NCI-H774 (cell line): ENCODE measurements around the gene MYCBPAP.

Experiments used
- DNase-seq: peaks from one replicate; lab custom pipeline; 2025; lab: John Stamatoyannopoulos, UW

MYCBPAP gene, protein sequence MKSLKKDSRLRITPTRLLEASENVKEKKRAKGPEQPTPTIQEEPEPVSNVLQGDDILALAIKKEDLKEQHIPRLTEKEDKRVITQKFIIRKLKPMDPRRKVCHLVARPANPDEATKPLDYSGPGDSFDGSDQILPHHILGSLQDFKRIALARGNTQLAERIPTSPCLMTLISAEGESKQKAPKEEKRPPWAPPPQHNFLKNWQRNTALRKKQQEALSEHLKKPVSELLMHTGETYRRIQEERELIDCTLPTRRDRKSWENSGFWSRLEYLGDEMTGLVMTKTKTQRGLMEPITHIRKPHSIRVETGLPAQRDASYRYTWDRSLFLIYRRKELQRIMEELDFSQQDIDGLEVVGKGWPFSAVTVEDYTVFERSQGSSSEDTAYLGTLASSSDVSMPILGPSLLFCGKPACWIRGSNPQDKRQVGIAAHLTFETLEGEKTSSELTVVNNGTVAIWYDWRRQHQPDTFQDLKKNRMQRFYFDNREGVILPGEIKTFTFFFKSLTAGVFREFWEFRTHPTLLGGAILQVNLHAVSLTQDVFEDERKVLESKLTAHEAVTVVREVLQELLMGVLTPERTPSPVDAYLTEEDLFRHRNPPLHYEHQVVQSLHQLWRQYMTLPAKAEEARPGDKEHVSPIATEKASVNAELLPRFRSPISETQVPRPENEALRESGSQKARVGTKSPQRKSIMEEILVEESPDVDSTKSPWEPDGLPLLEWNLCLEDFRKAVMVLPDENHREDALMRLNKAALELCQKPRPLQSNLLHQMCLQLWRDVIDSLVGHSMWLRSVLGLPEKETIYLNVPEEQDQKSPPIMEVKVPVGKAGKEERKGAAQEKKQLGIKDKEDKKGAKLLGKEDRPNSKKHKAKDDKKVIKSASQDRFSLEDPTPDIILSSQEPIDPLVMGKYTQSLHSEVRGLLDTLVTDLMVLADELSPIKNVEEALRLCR

DNA sequence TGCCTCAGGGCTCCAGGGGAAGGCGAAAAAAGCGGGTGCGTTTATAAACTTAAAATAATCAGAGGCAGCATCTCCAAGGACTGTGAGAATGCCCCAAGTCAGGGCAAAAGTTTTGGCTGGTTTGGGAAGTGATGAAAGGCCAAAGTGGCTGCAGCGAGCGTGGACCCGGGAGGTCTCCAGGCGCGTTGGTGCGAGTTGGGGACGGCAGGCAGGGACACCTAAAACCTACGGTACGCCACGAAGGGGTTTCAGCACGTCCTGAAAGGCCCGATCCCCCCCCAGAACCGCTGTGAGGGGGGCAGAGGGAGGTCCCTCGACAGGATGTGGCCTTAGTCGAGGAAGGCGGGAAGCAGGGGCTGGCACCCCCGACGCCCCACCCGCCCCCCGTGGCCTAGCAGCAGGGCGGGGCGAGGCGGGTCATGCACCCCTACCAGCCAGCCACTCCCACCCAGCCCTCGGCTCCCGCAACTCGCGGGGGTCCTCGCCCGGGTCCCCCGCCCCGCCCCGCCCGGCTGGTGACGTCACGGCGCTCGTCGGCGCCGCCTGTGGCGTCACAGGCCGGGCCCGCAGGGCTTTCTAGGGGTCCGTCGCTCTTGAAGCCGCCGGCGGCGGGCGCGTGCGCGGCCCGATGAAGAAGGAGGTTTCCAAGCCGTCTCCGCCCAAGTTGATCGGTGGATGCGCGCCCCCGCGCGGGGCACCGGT lies at the start of gene MYCBPAP:
Gene MYCBPAP (plus strand): TSS at position 569 of the 702 bp plus-strand sequence. CDS start 236 bp downstream, outside the sequence.
- peak; percentile 86 for DNase-seq

DNA sequence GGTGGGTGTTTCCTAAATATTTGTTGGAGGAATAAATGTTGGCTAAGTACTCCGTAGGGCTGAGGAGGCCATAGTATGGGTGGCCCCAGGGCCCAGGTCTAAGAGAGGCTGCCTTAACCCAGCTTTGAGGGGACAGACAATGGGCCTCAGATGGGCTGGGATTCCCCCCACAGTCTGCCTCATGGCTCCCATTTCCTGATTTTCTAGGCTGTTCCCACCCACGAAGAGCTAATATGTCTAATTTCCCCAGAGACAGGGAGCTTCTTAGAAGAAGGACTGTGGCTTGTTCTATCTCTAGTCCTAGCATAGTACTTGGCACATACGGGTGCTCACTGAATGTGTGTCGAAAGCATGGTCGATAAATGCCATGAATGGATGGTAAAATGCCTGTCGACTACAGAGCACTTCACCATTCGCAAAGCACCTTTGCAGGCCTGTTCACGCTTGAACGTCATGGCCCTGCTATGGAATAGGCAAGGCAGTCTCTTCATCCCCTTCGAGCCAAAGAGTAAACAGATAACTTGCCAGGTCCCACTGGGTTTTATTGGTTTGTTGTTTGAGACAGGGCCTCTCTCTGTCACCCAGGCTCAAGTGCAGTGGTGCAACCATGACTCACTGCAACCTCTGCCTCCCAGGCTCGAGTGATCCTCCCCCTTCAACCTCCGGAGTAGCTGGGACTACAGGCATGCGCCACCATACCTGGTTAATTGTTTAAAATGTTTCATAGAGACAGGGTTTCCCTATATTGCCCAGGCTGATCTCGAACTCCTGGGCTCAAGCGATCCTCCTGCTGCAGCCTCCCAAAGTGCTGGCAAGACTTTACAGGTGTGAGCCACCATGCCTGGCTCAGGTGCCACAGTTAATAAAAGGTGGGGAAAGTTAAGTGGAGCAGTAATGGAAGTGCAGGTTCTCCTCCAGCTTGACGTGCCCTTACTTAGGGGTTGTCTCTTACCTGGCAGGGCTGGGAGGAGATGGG lies 49.2 kb upstream of the MYCBPAP start:
- no peak for DNase-seq

DNA sequence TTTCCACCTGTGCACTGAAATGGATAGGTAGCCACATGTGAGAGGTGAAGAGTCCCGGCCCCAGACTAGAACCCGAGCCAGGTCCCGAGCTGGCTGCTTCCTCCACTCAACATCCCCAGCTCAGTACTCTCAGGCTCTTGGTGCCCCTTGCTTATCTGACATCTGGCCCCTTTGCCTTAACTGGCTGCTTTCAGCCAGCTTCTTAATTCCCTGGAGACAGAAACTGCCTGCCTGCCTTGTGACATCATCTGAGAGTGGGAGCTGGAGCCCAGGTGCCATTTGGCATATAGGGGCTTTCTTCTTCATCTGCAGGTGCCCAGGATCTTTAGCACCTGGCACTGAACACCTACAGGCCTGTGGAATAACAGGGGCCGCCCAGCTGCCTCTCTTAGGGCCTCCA lies 48.5 kb upstream of the MYCBPAP start:
- no peak for DNase-seq

DNA sequence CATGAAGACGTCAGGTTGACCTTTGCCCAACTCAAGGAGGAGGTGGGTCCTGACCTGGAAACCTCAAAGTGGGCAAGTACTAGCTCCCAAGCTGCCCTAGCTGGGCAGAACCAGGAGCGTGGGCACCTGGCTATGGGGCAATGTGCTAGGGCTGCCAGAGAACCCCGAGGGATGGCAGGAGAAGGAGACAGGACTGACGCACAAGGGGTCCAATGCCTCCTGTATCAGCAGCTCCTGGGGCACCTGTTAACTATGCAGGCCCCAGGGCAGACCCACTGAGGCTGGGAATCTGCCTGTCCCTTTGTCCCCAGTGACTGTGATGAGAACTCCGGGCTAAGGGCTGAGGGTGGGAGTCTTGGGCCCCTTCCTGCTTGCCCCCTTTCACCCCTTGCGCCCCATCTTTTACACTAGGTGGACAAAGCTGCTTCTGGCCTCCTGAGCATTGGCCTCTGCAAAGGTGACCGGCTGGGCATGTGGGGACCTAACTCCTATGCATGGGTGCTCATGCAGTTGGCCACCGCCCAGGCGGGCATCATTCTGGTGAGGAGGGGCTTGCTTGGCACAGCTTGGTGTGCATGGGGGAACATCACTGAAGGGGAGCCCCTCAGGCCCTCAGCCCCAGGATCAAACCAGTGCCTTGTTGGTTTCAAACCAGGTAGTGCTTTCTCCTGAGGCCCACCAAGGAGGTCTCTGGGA lies 47.3 kb upstream of the MYCBPAP start:
- no peak for DNase-seq

DNA sequence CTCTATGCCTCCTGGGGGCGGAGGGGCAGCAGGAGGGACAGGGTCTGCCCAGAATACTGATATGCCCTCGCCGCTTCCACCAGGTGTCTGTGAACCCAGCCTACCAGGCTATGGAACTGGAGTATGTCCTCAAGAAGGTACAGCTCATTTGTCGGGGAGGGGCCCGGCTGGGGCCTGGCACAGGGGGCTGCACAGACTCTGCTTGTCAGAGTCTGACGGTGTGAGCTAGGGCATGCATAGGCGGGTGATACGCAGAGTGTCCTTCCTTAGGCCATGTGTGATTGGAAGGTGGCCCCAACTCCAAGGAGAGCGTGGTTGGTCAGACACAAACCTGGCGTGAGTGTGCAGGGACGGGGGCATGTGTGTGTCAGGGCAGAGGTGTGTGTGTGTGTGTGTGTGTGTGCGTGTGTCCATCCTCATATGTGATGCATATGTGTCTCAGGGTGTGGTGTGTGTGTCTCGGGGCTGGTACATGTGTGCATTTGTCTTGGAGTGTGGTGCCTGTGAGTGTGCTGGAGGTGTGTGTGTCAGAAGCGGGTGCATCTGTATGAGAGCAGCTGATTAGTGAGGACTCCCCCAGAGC lies 46.6 kb upstream of the MYCBPAP start:
- no peak for DNase-seq

DNA sequence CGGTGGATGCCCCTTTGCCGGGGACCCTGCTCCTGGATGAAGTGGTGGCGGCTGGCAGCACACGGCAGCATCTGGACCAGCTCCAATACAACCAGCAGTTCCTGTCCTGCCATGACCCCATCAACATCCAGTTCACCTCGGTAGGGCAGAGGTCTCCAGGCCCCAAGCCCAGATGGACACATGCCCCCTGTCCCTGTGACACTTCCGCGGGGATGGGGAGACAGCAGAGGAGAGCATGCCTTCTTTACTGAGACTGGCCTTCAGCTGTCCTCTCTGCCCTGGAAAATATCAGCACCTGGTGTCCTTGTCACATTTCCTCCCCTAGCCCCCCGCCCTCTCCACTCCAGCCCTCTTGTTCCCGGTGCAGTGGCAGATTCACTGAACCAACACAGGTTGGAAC lies 45.8 kb upstream of the MYCBPAP start:
- no peak for DNase-seq

DNA sequence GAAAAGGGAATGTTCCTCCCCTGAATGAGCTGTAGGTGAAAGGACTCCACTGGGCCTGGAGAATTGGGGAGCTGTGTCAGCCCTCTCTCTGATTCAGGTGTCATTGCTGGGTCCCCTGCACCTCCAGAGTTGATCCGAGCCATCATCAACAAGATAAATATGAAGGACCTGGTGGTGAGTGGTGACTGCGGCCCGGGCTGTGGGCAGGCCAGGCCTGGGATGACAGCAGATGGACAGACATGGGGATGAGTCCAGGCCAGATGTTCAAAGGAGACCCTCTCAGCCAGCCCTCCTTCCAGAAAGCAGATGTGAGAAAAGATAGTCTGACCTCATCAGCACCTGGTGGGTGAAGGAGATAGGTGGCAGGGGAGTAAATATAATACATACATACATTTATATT lies 44.1 kb upstream of the MYCBPAP start:
- DNase-seq, result no peak

DNA sequence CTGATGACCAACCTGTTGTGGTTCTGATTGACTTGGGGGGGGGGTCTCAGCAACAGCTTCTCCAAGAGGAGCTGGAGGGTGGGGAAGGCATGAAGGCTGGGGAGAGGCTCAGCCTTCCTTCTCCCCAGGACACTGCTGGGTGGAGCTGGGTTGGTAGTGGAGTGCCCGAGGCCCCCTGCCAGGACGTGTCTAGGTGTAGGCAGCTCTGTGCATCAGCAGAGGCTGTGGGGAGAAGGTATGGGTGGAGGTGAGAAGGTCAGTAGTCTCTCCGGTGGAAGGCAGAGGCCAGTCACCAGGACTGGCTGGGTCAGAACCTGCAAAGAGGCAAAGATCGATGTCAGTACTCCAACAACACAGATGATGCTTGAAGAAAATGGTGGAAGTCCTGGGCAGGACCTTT lies 43.5 kb upstream of the MYCBPAP start:
- DNase-seq, result no peak

DNA sequence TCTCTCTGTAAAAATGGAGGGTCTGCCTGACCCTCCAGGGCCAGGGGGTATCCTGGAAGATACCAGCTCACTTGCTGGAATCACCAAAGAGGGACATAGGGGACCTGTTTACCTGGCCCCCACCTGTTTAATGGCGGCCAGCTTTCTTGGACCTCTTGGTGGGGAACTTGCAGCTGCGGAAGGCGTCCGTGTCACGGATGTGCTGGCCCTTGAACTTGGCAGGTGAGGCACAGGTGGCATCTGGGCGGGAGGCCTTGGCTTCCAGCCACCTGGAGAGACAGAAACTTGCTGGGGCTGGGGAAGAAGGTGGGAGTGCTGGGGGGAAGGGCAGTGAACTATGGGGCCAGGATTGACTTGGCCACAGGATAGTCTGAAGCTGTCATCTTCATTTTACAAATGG lies 43.1 kb upstream of the MYCBPAP start:
- DNase-seq, result peak; percentile 22

DNA sequence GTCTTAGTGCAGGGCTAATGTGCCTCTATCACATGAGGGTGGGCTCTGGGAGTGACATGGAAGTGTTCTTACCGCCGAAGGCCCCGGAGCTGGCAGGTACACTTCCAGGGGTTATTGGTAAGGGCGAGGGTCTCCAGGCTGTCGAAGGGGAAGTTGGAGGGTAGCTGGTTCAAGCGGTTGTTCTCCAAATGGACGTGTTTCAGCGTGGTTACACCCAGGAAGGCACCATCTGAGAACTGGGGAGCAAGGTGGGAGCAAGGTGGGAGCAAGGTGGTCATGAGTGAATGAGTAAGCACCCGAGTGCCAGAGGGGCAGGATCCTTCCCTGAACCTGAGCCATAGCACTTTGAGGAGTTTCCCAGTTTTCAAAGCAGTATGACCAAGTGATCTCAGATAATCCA lies 42.6 kb upstream of the MYCBPAP start:
- no peak for DNase-seq

DNA sequence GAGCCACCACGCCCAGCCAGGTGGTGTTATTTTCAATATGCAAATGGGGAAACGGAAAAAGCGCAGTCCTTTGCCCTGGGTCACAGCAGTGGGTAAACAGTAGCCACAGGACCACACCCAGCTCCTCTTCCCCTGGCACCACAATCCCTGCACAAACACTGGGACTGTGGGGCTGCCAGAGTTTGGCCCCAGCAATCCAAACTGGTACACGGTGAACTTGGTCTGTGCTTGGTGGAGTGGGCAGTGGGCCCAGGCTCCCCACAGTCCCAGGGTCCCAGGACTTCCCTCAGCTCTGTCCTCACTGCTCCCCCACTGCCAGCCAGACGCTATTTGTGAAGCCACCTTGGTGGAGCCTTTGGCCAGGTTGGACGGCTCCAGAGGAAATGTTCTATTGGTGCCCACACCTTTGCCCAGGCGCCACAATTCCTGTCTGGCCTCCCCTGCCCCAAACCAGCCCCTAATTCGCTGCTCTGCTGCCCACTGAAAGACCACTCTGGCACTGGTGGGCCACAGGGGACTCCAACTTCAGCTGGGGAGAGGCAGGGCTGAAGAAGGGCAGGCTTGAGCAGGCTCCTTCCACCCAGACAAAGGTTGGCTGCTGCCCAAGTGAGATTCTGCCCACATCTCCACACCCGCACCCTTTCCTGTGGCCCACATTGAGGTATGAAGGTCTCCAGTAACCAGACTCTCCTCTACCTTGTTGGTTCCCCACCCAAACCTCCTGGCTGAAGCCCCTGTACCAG lies 41.7 kb upstream of the MYCBPAP start:
- DNase-seq, result no peak

DNA sequence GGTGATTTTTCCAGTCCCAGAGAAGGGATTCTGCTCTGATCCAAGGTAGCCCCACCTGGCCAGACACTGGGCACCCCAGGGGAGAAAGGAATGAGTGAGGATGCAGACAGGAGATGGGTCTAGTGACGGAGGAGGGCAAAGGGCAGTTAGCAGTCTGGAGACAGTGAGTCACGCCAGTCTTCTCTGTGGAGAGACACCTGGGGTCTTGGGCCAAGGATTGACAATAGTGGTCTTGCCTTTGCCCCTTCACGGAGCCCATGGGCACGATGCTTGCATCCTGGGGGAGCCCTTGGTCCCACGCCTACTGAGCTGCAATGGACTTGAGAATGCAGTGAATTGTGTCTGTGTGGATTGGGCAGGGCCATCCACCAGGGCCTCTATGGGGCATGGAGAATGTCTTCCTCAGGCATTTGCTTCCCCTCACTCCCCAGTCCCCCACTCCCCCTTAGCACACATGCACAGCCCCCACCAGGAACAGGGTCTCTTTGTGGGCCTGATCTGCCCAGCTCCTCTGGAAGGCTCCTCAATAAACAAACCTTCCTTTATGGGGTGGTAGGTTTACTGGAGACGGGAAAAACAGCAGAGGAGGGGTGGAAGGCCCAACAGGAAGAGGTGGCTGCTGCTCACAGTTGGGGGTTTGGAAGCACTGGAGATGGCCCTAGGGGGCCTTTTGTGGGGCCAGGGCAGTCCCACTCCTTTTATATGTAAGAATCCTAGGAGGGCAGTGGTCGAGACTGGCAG lies 41.0 kb upstream of the MYCBPAP start:
- DNase-seq, result no peak

DNA sequence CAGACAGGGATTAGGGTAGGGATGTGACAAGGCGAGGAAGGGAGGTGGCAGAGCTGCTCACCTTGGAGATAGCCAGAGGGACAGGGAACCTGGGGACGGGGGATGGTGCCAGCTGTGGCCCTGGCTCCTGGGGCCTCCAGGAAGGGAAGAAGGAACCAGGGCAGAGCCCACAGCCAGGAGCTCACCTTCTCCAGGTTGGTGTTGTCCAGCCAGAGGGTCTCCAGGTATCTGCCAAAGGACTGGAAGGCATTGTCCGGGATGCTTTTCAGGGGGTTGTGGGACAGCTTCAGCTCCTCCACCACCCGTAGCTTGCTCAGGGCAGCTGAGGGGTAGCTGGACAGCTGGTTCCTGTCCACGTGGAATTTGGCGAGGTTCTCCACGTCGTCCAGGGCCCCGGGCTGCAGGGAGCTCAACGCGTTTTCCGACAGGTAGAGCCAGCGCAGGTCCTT lies 40.4 kb upstream of the MYCBPAP start:
- DNase-seq, result no peak

DNA sequence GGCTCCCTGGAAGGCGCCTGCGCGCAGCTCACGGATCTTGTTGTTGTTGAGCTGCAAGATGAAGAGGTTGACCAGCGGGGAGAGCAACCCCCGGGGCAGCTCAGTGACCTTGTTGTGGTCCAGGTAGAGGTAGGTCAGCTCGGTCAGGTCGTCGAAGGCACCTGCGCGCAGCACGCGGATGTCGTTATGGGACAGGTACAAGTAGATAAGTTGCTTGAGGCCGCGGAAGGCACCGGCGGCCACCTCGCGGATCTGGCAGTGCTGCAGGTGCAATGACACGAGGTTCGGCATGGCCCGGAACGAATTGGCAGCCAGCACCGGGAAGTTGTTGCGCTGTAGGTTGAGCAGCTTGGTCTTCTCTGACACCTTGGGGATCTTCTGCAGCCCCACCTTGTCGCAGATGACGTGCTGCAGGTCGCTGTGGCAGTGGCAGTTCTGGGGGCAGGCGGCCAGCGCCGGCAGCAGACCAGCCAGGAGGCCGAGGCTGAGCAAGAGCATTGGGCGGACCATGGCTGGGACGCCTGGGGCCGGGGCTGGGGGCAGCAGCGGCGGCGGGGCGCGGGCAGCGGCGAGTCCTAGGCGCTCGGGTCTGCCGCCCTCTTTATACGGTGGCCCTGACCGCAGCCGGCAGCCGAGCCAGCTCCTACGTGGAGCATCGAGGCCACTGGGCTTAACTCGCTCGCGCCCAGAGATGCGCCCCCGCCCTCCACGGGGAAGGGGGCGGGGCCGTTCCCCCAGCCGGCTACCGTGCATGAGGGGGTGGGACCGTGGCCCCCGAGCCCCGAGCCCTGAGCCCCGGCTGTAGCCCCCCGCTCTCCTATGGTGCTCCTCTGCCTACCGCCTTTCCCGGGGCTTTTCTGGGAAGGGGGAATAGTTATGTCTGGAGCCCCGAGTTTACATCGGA lies 39.7 kb upstream of the MYCBPAP start, which contains the start of gene CHAD:
Gene CHAD (minus strand): TSS at position 577 of the 904 bp plus-strand sequence. CDS start 67 bp downstream, at position 510.
- no peak for DNase-seq

DNA sequence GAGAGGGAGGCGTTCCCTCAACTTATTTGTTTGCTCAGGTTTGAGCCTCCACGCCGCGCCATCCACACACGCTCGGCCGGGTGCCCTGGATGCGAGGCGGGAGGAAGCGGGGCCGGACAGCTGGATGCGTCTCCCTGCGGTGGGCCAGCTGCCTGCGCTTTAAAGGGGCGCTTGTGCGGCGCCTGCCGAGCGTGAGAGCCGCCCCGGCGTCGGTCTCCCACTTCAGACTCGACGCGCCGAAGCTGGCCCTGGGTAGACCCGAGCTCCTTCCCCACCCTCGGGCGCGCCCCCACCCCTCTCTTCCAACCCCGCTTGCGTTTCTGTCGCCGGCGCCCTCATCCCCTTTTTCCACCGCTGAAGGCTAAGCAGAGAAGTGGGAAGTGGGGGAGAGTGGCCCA lies 39.0 kb upstream of the MYCBPAP start:
- DNase-seq, result no peak

DNA sequence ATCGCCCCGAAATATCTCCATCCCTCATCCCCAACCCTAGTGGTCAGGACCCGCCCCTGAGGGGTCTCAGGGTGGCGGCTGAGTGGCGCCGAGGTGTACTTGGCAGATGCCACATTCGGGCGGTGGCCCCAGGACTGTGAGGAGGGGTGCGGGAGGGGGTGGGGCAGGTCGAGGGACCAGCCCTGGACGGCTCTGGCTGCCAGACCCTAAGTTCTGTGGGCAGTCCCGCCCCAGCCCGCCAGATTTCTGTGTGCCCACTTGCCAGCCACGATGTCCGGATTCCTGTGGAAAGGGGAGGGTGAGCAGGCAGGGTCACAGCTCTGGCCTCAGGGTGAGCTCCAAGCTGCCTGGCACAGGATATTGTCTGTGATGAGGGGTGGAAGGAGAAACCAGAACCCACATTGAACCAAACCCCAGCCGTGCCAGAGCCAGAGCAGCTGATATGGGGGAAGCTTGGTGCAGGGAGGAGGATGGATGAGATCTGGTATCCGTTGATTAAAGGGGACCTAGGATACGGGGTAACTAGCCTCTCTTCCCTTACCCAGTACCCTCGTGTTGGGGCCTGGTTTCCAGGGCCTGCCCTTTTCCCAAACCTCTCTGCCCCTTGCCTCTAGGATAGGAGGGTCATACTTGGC lies 38.5 kb upstream of the MYCBPAP start:
- no peak for DNase-seq

DNA sequence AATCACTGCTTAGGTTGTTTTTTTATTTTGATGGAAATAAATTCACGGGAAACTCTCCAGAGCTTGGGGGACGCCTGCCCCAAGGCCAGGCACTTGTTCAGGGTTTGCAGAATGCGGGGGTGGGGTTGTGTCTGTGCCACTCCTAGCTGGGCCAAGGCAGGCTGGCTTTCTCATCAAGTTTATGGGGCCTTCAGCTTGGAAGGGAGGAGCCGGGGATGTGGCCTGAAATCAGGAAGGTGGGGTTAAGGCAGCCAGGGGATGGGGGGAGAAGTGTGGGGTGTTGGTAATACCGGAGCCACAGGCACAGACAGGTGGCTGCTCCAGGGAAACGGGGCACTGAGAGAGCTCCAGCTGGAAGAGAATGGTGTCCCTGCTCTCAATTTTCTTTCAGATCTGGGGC lies 37.8 kb upstream of the MYCBPAP start:
- DNase-seq, result no peak
